GM03348 (cell line): ENCODE data around the gene PPP1R3C.

Source experiments
- DNase-seq: peaks from one replicate; pipeline ENCODE4 v3.0.0; 2012; ENCODE audit warnings: low spot score

Gene PPP1R3C

DNA sequence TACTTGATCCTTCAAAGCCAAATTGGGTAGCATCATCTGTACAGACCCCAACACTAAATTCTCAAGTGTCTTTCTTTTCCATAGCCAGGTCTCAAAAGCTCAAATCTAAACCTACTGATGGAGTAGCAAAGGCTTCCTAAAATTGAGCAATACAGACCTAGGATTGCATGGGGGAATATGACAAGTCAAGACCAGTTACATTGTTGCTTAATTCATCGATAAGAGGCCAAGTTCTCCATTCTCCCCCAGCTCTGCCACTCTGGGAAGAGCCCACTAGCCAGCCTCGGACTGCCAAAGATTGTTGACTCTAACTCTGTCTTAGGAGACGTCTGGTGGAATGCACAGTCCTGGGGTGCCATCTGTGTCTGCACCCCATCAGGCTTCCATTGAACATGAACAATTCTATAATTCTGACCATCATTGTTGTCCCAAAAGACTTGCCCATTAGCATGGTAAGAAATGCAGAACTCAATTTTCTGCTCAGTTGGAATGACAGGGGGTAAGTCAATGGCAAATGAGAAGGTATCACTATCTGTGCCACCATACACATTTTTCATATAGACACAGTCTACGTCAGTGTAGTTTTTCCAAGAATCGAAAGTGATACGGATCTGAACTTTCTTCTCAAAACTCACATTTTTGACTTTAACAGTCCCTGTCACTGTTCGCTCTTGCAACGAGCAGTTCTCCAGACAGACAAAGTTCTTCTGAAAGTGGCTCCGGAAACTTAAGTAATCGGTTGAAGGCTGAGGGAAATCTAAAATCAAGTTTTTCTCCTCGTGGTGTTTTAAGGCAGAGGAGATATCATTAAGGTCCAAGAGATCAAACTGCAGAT is 2.9 kb downstream of the PPP1R3C start:
- DNase-seq, result no peak

DNA sequence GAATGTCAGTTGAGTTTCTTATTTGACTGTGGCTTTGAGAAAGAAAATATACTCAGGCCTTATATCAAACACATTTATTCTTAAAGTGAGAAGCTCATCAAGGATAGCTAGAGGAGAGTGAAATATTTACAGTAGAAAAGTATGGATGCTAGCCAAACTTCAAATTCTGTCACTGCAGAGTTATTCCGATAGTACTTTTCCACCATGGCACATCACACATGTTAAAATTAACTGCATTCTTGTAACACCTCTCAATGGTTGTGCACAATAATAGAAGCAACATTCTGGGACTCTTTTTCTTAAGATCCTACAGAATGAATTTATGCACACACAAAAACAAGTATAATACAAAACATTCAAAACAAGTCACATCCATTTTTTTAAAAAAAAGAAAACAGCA is 4.5 kb downstream of the PPP1R3C start:
- DNase-seq, result no peak

DNA sequence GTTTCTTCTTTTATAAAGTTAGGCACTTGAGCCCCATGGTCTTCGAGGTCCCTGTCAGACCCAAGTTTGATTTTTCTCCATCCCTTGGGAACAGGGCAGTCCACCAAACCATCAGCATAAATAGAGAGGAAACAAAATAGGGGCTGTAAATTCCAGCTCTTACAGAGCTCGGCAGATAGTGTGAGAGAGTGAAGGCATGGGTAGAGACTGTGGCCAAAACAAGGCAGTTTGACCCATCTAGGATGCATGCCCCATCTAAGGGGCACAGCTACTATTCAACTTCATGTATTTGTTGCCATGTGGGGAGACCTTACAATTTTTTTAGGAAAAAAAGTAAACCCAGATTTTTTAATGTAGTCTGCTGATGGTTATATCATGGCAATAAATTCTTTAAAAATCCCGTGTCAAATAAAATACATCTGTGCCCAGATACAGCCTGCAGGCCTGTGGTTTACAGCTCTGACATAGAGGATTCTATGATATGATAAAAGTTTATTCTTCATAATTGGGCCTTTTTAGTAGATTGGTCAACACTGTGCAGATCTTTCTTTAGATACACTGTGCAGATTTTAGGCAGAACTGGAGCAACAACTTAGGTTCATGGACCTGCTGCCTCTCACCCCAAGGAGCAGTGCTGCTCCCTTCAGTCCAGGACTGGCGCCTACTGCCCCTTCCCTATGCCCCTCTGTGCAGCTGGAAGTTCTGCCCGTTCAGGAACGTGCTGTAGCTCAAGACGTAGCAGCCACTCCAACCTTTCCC is 5.3 kb downstream of the PPP1R3C start:
- DNase-seq, result no peak

DNA sequence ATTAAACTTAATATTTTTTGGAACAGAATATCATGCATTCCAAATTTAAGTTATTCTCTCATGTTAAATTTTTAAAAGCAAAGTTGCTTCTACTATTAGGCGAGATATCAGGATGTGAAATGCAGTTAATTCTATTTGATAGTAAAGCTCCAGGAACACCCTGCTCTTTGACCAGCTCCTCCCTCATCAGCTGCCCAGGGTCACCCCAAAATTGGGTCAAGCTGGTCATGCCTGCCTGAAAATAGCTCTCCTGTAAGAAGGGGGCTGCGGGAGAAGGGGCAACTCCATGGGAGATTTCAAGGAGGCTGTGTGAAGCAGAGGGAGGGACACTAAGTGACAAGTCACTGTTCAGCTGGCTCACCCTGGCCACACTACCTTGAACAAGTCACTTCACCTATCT is 5.9 kb downstream of the PPP1R3C start:
- no peak for DNase-seq

DNA sequence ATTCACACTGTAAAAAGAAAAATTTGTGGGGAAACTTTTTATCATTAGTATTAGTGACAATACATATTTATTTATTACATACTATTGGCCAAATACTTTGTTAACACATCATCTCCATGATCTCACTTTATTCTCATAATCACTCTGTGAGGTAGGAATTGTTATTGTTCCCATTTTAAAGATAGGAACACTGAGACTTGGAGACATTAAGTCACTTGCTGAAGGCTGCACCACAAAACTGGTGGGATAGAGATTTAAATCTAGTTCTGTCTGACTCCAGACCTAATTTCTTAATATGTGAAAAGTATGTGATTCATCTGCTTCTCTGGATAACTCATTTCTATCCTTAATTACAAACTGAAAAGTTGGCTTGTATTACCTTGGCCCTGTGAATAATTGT is 8.2 kb downstream of the PPP1R3C start:
- DNase-seq, result no peak

DNA sequence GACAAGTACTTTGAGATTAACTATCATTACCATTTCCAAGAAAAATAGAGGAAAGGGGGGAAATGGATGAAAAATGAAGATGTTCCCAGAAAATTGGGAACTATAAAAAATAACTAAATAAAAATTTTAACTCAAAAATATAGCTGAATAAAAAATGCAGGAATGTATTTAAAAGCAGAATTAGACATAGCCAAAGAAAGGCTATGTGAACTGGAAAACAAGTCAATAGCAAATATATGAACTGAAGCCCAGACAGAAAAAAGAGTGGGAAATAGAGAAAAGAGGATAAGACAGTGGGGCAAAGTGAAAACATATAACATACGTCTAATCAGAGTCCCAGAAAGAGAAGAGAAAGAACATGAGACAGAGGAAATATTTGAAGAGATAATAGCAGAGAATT is 10.3 kb downstream of the PPP1R3C start:
- no peak for DNase-seq

DNA sequence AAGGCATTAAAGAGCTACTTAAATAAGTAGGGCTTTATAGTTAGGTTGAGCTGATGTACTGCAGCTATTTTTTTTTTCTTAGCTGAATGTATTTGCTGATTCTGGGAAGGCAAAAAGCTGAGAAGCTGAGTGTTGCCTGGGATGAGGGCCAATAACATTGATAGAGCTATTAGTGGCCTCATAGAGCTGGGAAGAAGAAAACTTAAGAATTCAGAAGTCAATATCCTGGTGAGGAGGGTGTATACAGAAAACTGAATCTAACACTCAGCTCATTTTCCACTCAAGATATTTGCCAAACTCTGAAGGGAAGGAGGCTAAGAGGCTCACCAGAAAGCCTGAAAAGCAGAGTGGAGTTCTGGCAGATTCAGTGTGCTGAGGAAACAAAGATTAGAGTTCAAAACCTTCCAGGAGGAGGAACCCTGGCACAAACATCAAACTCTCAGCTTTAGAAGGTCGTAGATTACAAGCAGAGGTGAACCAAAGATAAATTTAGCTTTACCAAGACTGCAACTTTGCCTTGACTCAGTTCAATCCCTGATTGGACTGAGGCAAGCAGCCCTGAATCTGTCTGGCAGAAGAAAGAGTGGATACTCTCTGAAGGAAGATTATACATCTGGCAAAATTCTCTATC is 11.3 kb downstream of the PPP1R3C start:
- no peak for DNase-seq

DNA sequence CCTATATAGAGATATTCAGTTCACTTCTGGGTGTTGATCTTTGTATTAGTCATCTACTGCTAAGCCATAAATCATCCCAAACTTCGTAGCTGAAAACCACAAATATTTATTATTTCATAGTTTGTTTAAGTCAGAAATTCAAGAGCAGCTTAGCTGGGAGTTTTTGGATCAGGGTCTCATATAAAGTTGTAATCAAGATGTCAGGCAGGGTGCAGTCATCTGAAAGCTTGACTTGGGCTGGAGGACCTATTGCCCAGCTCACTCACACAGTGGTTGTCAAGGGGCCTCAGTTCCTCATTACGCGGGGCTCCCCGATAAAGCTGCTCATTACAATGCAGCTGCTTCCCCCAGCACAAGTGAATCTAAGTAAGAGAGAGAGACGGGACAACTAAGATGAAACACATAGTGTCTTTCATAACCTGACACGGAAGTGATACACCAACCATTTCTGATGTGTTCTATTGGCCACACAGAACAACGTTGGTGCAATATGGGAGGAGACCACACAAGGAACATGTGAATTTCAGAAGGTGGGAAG is 15.7 kb downstream of the PPP1R3C start:
- peak; percentile 29 for DNase-seq

DNA sequence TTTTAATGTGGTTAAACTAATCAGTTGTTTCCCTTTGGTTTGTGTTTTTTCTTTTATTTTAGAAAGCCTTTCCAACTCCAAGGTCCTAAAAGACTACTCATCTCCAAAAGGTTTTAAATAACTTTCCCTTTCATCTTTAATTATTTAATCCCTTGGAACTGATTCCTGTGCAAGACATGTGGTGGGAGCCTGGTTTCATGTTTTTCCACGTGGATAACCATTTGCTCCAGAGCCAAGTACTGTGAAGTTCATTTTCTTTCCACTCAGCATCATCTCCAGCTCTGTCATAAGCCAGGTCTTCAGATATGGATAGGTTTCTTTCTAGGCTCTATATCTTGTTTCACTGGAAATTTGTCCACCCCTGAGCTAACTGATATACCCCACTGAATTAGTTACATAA is 16.7 kb downstream of the PPP1R3C start:
- no peak for DNase-seq

DNA sequence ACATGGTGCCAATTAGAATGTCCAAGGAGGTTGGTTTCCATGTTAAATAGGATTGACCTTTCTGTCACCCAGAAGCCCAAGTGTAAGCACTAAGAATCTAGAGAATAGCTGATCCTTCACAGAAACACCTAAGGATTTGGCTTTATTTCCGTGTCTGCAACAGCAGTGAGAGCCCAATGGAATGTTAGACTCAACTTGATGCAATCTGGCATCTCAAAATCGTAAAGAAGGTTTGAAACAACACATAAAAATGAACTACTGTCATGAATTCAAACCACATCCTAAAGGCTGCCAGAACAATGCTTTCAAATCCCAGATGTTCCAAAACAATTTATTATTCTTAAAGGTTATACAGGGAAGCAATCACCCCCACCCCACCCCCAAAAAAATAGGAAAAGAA is 18.6 kb downstream of the PPP1R3C start:
- DNase-seq, result no peak

DNA sequence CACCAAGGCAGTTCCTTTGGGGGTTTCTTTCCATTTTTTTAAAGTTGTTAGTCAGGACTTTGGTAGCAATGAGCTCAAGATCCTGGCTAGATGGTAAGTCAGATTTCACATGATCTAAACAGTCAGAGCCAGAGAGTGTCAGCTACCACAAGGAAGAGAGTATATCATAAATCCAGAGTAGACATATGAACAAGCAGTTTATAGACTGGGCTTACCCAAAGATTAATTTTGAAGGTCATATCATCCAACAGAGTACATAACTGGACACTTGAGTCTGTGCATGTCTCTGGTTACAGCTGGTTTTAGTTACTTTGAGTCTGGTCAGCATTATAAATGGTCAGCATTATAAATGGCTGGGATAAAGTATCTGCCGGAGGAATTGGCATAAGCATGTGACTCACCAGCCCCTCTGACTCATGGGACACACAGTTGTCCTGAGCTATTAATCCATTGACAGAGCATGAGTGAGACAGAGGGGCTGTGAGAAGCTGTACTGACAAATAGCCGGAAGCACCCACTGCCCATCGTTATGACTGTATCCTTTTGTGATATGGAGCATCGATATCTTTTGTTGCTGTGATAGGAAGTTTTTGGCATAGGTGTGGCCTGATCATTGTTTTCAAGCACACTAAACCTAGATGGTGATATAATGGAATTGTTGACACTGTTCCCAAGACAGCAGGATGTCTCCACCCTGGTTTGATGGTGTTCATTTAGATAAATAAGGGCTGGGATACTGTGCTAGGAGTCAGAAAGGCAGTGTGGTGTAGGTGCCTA is 19.3 kb downstream of the PPP1R3C start:
- peak; percentile 74 for DNase-seq

DNA sequence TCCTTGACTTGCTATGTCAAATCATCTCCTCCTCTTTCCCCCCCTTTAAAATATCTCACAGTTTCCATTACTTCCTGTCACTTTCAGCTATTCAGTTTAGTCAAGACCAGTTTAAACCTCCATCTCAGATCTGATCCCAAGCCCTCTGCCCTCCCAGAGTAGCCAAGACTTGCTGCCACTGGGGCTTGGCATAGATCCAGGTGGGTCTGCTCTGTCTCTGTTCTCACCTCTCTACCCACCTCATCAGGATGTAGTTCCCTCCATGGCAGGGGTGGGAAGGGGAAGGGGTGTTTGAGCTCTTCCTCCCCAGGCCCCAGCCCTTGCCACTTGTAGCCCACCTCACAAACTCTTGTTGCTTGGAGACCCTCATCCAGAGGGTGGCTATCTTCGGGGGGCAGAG is 22.0 kb downstream of the PPP1R3C start:
- no peak for DNase-seq

DNA sequence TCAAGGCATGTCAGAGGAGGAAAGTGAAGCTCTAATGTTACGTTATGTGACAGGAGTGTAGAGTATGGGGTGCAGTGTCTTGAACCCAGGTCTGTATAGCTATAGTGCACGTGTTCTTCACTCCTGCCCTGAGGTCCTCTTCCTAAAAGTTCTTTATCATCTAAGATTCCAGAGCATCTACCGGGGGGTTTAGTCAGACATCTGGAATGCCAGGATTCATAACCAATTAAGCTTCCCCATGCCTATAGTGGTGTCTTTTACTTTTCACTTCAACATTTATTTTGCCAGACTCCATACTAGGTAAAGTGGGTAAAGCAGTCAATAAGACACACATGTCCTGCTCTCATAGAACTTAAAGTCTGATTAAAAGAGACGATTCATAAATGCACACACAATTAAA is 22.4 kb downstream of the PPP1R3C start:
- DNase-seq, result no peak

DNA sequence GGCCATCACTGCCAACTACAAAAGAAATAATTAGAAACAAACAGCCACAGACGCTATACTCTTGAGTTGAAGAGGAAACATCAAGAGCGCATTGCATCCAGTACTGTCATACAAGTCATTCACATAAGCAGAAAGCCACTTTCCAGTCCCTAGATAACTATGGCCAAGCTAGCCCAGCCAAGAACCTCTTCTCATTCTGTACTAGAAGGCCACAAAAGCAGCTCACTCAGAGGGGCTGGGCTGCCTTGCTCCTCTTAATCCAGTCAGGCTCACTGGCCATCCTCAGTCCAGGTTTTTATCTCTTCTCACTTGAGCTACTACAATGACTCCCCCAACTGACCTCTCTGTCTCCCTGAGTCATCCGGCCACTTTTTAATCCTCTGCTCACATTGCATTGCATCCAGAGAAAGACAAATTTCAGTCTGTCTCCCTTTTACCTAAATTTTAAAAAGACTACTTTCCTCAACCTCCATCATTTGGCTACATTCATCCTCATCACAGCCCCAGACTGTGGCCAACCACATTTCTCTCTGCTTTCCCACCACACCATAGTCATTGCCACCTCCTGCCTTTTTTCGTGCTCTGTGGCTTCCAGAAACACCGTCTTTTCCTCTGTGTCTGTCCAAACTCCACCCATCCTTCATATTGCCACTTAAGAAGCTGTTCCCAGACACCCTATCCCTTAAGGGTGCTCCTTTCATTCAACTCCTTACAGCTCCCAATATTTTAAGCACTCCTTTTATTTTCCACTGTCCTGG is 25.0 kb downstream of the PPP1R3C start:
- DNase-seq, result no peak

DNA sequence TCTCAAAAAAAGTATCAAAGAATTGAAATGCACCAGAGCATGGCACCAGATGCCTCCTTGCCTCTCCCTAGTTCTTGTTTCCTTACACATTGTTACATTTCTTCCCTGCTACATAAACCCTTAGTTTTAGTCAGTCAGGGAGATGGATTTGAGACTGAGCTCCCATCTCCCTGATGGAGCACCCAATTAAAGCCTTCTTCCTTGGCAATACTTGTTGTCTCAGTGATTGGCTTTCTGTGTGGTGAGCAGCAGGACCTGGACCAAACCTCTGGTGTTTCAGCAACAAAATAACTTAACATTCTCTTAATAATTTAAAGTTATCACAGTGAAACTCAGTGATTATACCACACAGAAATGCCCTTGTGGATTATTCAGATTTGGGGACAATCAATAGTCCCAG is 26.9 kb downstream of the PPP1R3C start:
- DNase-seq, result no peak

DNA sequence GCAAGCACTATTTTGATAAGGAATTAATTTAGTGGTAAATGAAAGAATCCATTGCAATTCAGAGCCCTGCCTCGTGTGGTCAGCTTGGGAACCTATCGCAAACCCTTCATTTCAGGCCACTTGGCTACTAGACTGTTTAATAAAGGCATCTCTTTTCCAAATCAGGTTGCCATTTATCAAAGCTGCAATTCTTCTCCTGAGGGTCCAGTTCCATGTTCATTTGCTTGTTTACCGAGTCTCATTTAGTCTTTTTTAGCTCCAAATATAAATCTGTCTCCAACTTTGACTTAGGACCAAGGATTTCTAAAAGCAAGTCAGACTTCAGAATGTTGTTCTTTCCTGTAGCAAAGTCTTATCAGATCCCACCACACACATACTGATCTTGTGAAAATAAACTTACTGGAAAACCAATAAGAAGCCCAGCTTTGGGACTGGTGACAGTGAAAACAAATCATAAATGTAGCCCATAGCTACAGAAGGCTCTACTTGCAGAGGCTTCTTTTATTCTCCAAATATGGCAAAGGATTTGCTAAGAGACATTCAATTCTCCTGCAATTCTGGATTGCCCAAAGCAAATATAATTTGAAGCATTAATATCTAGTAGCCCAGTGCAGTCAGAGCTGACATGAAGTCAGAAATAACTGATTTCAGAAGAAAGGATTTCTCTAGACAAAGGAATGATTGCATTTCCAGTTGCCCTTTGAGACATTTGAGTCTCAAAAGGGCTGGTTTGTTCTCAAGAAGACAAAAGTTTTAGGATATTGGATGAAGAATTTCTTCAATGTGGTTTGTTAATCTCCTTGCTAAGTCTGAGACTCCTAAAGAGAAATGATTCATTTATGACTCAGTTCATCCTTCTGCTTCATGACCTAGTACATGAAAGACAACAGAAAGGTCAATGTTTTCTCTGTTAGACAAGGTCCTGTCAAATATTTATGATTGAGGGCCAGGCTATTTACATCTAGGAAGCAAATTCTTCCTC is 28.0 kb downstream of the PPP1R3C start:
- no peak for DNase-seq

DNA sequence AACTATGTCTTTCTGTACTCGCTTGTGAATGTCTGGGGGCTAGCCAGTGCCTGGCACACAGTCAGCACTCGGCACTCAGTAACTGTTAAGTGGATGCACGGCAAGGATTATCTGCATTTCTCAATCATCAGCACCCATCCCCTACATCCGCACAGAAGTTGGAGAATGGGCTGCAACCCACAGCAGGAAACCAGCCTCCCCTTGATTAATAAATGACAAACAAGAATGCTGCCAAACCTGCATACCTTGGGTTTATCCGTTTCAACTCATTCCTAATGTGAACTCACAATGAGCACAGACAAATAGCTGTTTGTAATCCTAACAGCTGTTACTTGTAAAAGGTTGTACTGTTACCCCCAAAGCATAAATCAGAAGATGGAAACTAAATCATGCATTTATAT is 28.9 kb downstream of the PPP1R3C start:
- DNase-seq, result no peak

DNA sequence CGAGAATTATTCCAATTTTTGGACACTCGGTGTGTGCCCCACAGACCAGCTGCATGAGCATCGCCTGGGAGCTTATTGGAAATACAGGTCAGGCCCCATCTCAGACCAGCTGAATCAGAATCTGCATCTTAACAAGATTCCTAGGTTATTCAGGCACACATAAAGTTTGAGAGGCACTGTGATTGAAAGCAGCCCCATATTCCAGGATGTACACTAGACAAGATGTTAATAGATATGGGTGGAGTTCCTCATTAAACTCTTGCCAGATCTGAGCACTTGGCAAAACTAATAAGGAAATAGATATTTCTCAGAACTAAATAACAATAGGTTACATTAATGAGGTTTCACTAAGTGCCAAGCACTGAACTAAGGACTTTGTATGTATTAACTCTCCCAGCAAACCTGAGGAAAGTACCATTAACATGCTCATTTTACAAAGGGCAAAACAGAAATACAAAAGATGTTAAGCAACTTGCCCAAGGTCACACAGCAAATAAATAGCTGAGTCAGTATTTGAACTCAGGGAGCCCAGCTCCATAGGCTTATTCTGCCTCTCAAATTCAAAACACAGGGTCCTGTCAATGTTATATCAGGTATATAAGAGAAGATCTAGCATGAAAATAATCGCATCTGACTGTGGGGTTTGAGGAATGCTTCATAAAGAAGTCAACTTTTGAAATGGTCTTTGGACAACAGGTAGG is 29.9 kb downstream of the PPP1R3C start:
- DNase-seq, result no peak

DNA sequence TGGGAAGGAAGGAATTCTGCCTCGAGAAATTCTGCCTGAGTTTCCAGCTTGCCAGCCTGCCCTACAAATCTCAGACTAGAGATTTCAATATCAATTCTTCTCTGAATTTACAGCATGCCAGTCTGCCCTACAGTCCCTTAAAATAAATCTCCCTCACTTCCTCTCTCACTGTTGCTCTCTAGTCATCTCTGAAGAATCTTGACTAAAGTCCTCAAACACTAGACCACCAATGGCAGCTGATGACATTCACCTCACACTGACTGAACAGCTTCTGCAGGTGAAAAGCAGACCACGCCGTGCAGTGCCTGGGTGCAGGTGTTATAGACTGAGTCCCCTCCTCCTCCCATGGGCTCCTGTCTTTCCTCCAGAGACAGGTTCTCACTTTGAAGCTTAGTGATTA is 30.4 kb downstream of the PPP1R3C start:
- DNase-seq, result no peak
